H1 (cell line): ENCODE data around the gene PFN3. TPM values are rescaled to one million over a fixed set of nuclear protein-coding genes. Genes with fewer than 3 reads are reported as not detected.

ENCODE experiments used
- CTCF ChIA-PET: fragments of 300-600 bp; sonication (Branson Sonifier 250); formaldehyde crosslinking; loops from one replicate; lab custom pipeline; 2021; ENCODE audit not compliant: partially characterized antibody; lab: Charles Lee
- POLR2A ChIA-PET: fragments of 300-600 bp; sonication (Branson Sonifier 250); formaldehyde crosslinking; loops from one replicate; lab custom pipeline; 2021; ENCODE audit warnings: inconsistent platforms; ENCODE audit not compliant: partially characterized antibody; lab: Charles Lee
- DNase-seq, 2 experiments: peaks; one replicate each; pipeline versions ENCODE4 v3.0.0 to v3.0.0-alpha.2; 2010 to 2022; ENCODE audit warnings: low spot score in 2 of 2, low read depth in 1 of 2, mixed read lengths in 1 of 2
- FAIRE-seq: peaks from 2 replicates; lab custom pipeline; 2011; peaks lifted over from hg19 to GRCh38; lab: Jason Lieb, UNC
- H2AFZ ChIP-seq: 2 replicates; pipeline ENCODE4 v1.8.1; 2012; ENCODE audit warnings: low read length, inconsistent platforms
- H2AK5ac ChIP-seq: 2 replicates; pipeline ENCODE4 v1.6.1; 2013; ENCODE audit warnings: low read depth, low read length
- H2BK120ac ChIP-seq: replicated peaks from 2 replicates; pipeline ENCODE3; 2013; ENCODE audit warnings: low read depth, low read length, inconsistent platforms
- H2BK12ac ChIP-seq: 2 replicates; pipeline ENCODE4 v1.6.1; 2013; ENCODE audit warnings: low read depth, low read length
- H2BK15ac ChIP-seq: 2 replicates; pipeline ENCODE4 v1.6.1; 2013; ENCODE audit warnings: low read length
- H2BK20ac ChIP-seq: 2 replicates; pipeline ENCODE4 v1.6.1; 2013; ENCODE audit warnings: low read length
- H2BK5ac ChIP-seq: 2 replicates; pipeline ENCODE4 v1.6.1; 2013; ENCODE audit warnings: low read depth, low read length
- H3K14ac ChIP-seq: 2 replicates; pipeline ENCODE4 v1.6.1; 2013; ENCODE audit warnings: inconsistent platforms; ENCODE audit not compliant: insufficient read length
- H3K18ac ChIP-seq: 2 replicates; pipeline ENCODE4 v1.6.1; 2013; ENCODE audit warnings: low read length; ENCODE audit errors: extremely low read depth
- H3K23ac ChIP-seq: 2 replicates; pipeline ENCODE4 v1.6.1; 2013; ENCODE audit warnings: inconsistent platforms; ENCODE audit not compliant: insufficient read length
- H3K23me2 ChIP-seq: 2 replicates; pipeline ENCODE4 v1.6.1; 2013; ENCODE audit warnings: low read depth, low read length
- H3K27ac ChIP-seq: 2 replicates; pipeline ENCODE4 v1.6.1; 2011; ENCODE audit warnings: low read depth, low read length, inconsistent platforms
- H3K27me3 ChIP-seq, 4 experiments: replicated peaks in 1 of 4; 1 replicate in 1 of 4; 2 replicates in 3 of 4; pipeline versions ENCODE4 v1.6.1 to v1.8.1; 2011 to 2013; ENCODE audit warnings: low read length in 3 of 4, mild to moderate bottlenecking in 3 of 4, inconsistent platforms in 2 of 4, mixed read lengths in 2 of 4, moderate library complexity in 1 of 4; ENCODE audit not compliant: control insufficient read depth in 3 of 4, insufficient read depth in 3 of 4; ENCODE audit errors: extremely low read depth in 1 of 4
- H3K36me3 ChIP-seq, 4 experiments: 2 replicates each; pipeline versions ENCODE4 v1.6.1 to v1.8.1; 2011 to 2013; ENCODE audit warnings: mild to moderate bottlenecking in 4 of 4, low read length in 3 of 4, moderate library complexity in 2 of 4, control low read depth in 1 of 4, inconsistent platforms in 1 of 4; ENCODE audit not compliant: insufficient read depth in 4 of 4, control insufficient read depth in 2 of 4
- H3K4ac ChIP-seq: replicated peaks from 2 replicates; pipeline ENCODE3; 2013; ENCODE audit warnings: low read length, low read depth, mixed read lengths, inconsistent platforms; ENCODE audit not compliant: insufficient read length
- H3K4me1 ChIP-seq, 4 experiments: replicated peaks in 1 of 4; 1 replicate in 1 of 4; 2 replicates in 3 of 4; pipeline versions ENCODE4 v1.6.1 to v1.8.1; 2011 to 2013; ENCODE audit warnings: low read length in 3 of 4, inconsistent platforms in 2 of 4, mixed read lengths in 1 of 4; ENCODE audit not compliant: insufficient read depth in 4 of 4, control insufficient read depth in 3 of 4
- H3K4me2 ChIP-seq, 2 experiments: 2 replicates each; pipeline versions ENCODE4 v1.6.1 to v1.8.1; 2011 to 2013; ENCODE audit warnings: low read depth in 2 of 2, low read length in 2 of 2, control low read depth in 1 of 2, inconsistent platforms in 1 of 2, mild to moderate bottlenecking in 1 of 2; ENCODE audit not compliant: insufficient read depth in 1 of 2
- H3K4me3 ChIP-seq, 4 experiments: fragments of 200-600, 300-600 bp in 1 of 4; sonication (generic), shearing (Covaris generic), sonication (Bioruptor Twin) in 1 of 4; 2 replicates each; pipeline versions ENCODE4 v1.5.1 to v1.8.1; 2011 to 2016; ENCODE audit warnings: low read length in 4 of 4, low read depth in 3 of 4, control low read depth in 2 of 4, inconsistent platforms in 2 of 4, mild to moderate bottlenecking in 2 of 4, mixed read lengths in 1 of 4, moderate library complexity in 1 of 4; ENCODE audit not compliant: insufficient read depth in 2 of 4; ENCODE audit errors: extremely low read depth in 1 of 4
- H3K56ac ChIP-seq: replicated peaks from 2 replicates; pipeline ENCODE3; 2013; ENCODE audit warnings: low read depth, mild to moderate bottlenecking, mixed read lengths, low read length, inconsistent platforms; ENCODE audit not compliant: insufficient read length
- H3K79me1 ChIP-seq: 2 replicates; pipeline ENCODE4 v1.6.1; 2013; ENCODE audit warnings: low read depth, low read length, control low read depth
- H3K79me2 ChIP-seq, 2 experiments: 2 replicates each; pipeline versions ENCODE4 v1.6.1 to v1.8.1; 2012 to 2013; ENCODE audit warnings: low read length in 2 of 2, mild to moderate bottlenecking in 2 of 2, inconsistent platforms in 1 of 2; ENCODE audit not compliant: insufficient read depth in 2 of 2, control insufficient read depth in 1 of 2
- H3K9ac ChIP-seq, 4 experiments: replicated peaks in 1 of 4; 1 replicate in 1 of 4; 2 replicates in 3 of 4; pipeline versions ENCODE4 v1.6.1 to v1.8.1; 2011 to 2013; ENCODE audit warnings: low read depth in 3 of 4, low read length in 3 of 4, control low read depth in 2 of 4, mild to moderate bottlenecking in 2 of 4, moderate library complexity in 2 of 4, inconsistent platforms in 1 of 4; ENCODE audit errors: extremely low read depth in 1 of 4
- H3K9me3 ChIP-seq, 2 experiments: 2 replicates each; pipeline versions ENCODE4 v1.6.1 to v1.8.1; 2012 to 2013; ENCODE audit warnings: mild to moderate bottlenecking in 2 of 2, moderate library complexity in 2 of 2, control low read depth in 1 of 2, inconsistent platforms in 1 of 2, low read depth in 1 of 2, low read length in 1 of 2, mixed read lengths in 1 of 2; ENCODE audit not compliant: insufficient read depth in 2 of 2
- H4K20me1 ChIP-seq, 2 experiments: replicated peaks in 1 of 2; 2 replicates each; pipeline versions ENCODE3 to v1.8.1; 2011 to 2013; ENCODE audit warnings: inconsistent platforms in 2 of 2, low read length in 2 of 2, mild to moderate bottlenecking in 1 of 2; ENCODE audit not compliant: insufficient read depth in 2 of 2, control insufficient read depth in 1 of 2
- H4K5ac ChIP-seq: 2 replicates; pipeline ENCODE4 v1.6.1; 2013; ENCODE audit warnings: low read length, low read depth, mixed read lengths, inconsistent platforms; ENCODE audit not compliant: insufficient read length
- H4K8ac ChIP-seq: 2 replicates; pipeline ENCODE4 v1.8.0; 2013; ENCODE audit warnings: mild to moderate bottlenecking, moderate library complexity, low read length, inconsistent platforms; ENCODE audit not compliant: insufficient read depth; ENCODE audit errors: extremely low read depth
- H4K91ac ChIP-seq: replicated peaks from 2 replicates; pipeline ENCODE3; 2013; ENCODE audit warnings: low read length, mixed read lengths, inconsistent platforms; ENCODE audit not compliant: insufficient read length
- ASH2L ChIP-seq: fragments of 200-600, 300-600 bp; sonication (generic); IDR thresholded peaks from one replicate; pipeline ENCODE4 v1.7.1; 2017; ENCODE audit warnings: low read length
- ATF3 ChIP-seq: IDR thresholded peaks from 2 replicates; pipeline ENCODE4 v1.6.1; 2011; ENCODE audit warnings: low read depth, mild to moderate bottlenecking, low read length; ENCODE audit not compliant: insufficient read depth
- BRCA1 ChIP-seq: IDR thresholded peaks from 2 replicates; pipeline ENCODE4 v1.6.1; 2012; ENCODE audit warnings: low read depth, low read length, improper control_type of control experiment
- CBX5 ChIP-seq: fragments of 300-800, 300-1000 bp; sonication (generic); IDR thresholded peaks from 2 replicates; pipeline ENCODE4 v1.7.1; 2016; ENCODE audit warnings: antibody characterized with exemption, low read length, low read depth
- CEBPB ChIP-seq: IDR thresholded peaks from 2 replicates; pipeline ENCODE4 v1.6.1; 2012; ENCODE audit warnings: low read depth, low read length
- CTBP2 ChIP-seq: IDR thresholded peaks from 2 replicates; pipeline ENCODE4 v1.7.0; 2011; ENCODE audit warnings: borderline replicate concordance, mild to moderate bottlenecking, moderate library complexity, mixed read lengths, low read length; ENCODE audit not compliant: insufficient read depth, insufficient read length
- CTCF ChIP-seq, 3 experiments: IDR thresholded peaks; 1 replicate in 2 of 3; 2 replicates in 1 of 3; pipeline versions ENCODE4 v1.5.1 to v1.6.1; 2011; ENCODE audit warnings: low read length in 3 of 3, mild to moderate bottlenecking in 3 of 3, inconsistent platforms in 2 of 3, low read depth in 1 of 3, moderate library complexity in 1 of 3; ENCODE audit not compliant: insufficient read depth in 1 of 3; ENCODE audit errors: control extremely low read depth in 1 of 3
- FOSL1 ChIP-seq: IDR thresholded peaks from 2 replicates; pipeline ENCODE4 v1.6.1; 2011; ENCODE audit warnings: mild to moderate bottlenecking, low read depth, low read length, moderate library complexity; ENCODE audit not compliant: insufficient read depth
- RXRA ChIP-seq: IDR thresholded peaks from 2 replicates; pipeline ENCODE4 v1.6.1; 2011; ENCODE audit warnings: low read depth, mild to moderate bottlenecking, low read length, moderate library complexity; ENCODE audit not compliant: insufficient read depth
- SP4 ChIP-seq: IDR thresholded peaks from 2 replicates; pipeline ENCODE4 v1.6.1; 2012; ENCODE audit warnings: low read length, inconsistent platforms
- TAF7 ChIP-seq: optimal IDR thresholded peaks from 2 replicates; pipeline ENCODE3; 2011; ENCODE audit warnings: low read depth, mild to moderate bottlenecking, inconsistent platforms, low read length, moderate library complexity, borderline replicate concordance
- WGBS, 2 experiments: shearing (Covaris generic) in 1 of 2; methylation state at CpG; one replicate each; pipeline versions ENCODE4 v1.1.6 to v1.1.7; 2013 to 2015; ENCODE audit warnings: low lambda C conversion rate in 2 of 2, mixed read lengths in 2 of 2, inconsistent platforms in 1 of 2, low coverage in 1 of 2, missing lambda C conversion rate in 1 of 2; ENCODE audit not compliant: insufficient replicate concordance in 2 of 2, insufficient coverage in 1 of 2, insufficient read length in 1 of 2; ENCODE audit errors: extremely low coverage in 1 of 2, missing lambda C conversion rate in 1 of 2; 5-methylcytosine and 5-hydroxymethylcytosine counted together
- polyA plus RNA-seq, 7 experiments: library from polyadenylated mRNA; depleted of rRNA in 3 of 7; stranded (reverse) in 5 of 7; unstranded in 2 of 7; fragments of >200 nt in 5 of 7; fragments of 200-250 nt in 2 of 7; gene quantifications; 1 replicate in 5 of 7; 2 replicates in 1 of 7; 4 replicates in 1 of 7; pipeline versions ENCODE4 v1.2.1 to v1.2.3, GENCODE V29; 2011 to 2013; ENCODE audit warnings: missing spikeins in 2 of 7, mixed read lengths in 2 of 7
- total RNA-seq: library from RNA; stranded (reverse); fragmentation: NEBNext Ultra II Directional; extraction: Animal tissue kit (Norgen Biotek cat#: 25700); gene quantifications from 2 replicates; pipeline ENCODE4 v1.2.1, GENCODE V29; 2021

The PFN3 gene
- total and polyA plus RNA-seq, 2 of the 8 experiments (the other 6 are each of a cell fraction or from before 2014, with no cell fraction given) = not detected

GRCh38 chr5:177405805-177406204 lies 5.3 kb upstream of the PFN3 start:
- Histone ChIP-seq H3K4me1 (peaks cover 0 to 22% (median 14%) of the 10 kb centered on the region in 4 experiments; a peak in 5 of 7 replicates), H2BK15ac (no peak overlapping the region), H3K14ac (no peak overlapping the region), H2BK5ac (no peak overlapping the region), H3K4ac (no peak overlapping the region), H3K9me3 (no peaks in the 10 kb centered on the region), H2AK5ac (no peak overlapping the region), H3K56ac (no peak overlapping the region), H4K91ac (no peak overlapping the region), H2BK12ac (no peak overlapping the region), H3K4me2 (no peak overlapping the region), H4K20me1 (no peaks in the 10 kb centered on the region), H2BK120ac (no peak overlapping the region), H3K23ac (no peak overlapping the region), H3K4me3 (no peak overlapping the region), H3K18ac (no peak overlapping the region), H3K79me1 (no peaks in the 10 kb centered on the region), H4K8ac (no peak overlapping the region), H3K23me2 (peaks cover 13% of the 10 kb centered on the region; the same call in 1 of the 2 replicates), H3K27ac (no peak overlapping the region), H3K9ac (no peak overlapping the region), H4K5ac (no peak overlapping the region), H2BK20ac (no peak overlapping the region), H3K79me2 (no peaks in the 10 kb centered on the region), H3K36me3 (no peaks in the 10 kb centered on the region), H3K27me3 (peaks cover 22 to 68% (median 43%) of the 10 kb centered on the region in 4 experiments), H2AFZ (no peak overlapping the region)
- ChIA-PET POLR2A (interaction anchor here (0.7 to 10.8 kb wide), 8 partner anchors 9 to 48 kb away, joined by 3 to 143 read pairs (median 5); partner anchors contain the start of gene PRR7), CTCF (interaction anchor here (1.2 to 10.5 kb wide), 10 partner anchors 10 to 97 kb away, joined by 3 to 343 read pairs (median 25); partner anchors contain the start of genes GRK6, PRR7 and SLC34A1)
- 93% methylated on average over 5 of the region's 5 CpGs; no CpG with 5 or more reads in 1 of the 2 experiments for WGBS, 2 experiments
- DNase-seq = no peak
- FAIRE-seq = no peak
- no peak for TF ChIP-seq SP4
- no peak for TF ChIP-seq CEBPB
- TF ChIP-seq ATF3 = no peak
- no peak for TF ChIP-seq RXRA
- TF ChIP-seq BRCA1 = no peak
- no peak for TF ChIP-seq TAF7
- no peak for TF ChIP-seq CTCF (IDR thresholded peaks at IDR 0.05; ENCODE audit: control extremely low read depth in 1 of 3, insufficient read depth in 1 of 3, low read depth in 1 of 3, low read length in 3 of 3)
- TF ChIP-seq FOSL1 = no peak
- TF ChIP-seq ASH2L = no peak
- TF ChIP-seq CBX5 = no peak
- no peak for TF ChIP-seq CTBP2
